Tibial artery (tissue), 4 donors: ENCODE results near the gene ASCC1.

Source experiments
- DNase-seq, 2 donors: peaks; one replicate each; pipeline ENCODE4 v3.0.0-alpha.2; 2019
- H3K27ac ChIP-seq, 2 donors: fragments of 200-600 bp; sonication (generic) in 1 of 2; 1 replicate in 1 of 2; 2 replicates in 1 of 2; pipeline ENCODE4 v1.5.1; 2018 to 2019; ENCODE audit warnings: mild to moderate bottlenecking in 1 of 2
- H3K27me3 ChIP-seq, 2 donors: fragments of 200-600 bp; sonication (generic) in 1 of 2; one replicate each; pipeline versions ENCODE4 v1.5.1 to v1.6.0; 2016 to 2019
- H3K36me3 ChIP-seq, 3 donors: fragments of 200-600 bp; sonication (generic) in 2 of 3; one replicate each; pipeline ENCODE4 v1.5.1; 2016 to 2019; ENCODE audit warnings: mild to moderate bottlenecking in 2 of 3
- H3K4me1 ChIP-seq, 4 donors: fragments of 200-600 bp; sonication (generic) in 2 of 4; 1 replicate in 3 of 4; 2 replicates in 1 of 4; pipeline ENCODE4 v1.5.1; 2016 to 2019
- H3K4me3 ChIP-seq, 2 donors: fragments of 200-600 bp; sonication (generic) in 1 of 2; 1 replicate in 1 of 2; 2 replicates in 1 of 2; pipeline ENCODE4 v1.5.1; 2018 to 2019; ENCODE audit warnings: mild to moderate bottlenecking in 2 of 2
- H3K9me3 ChIP-seq, 3 donors: fragments of 200-600 bp; sonication (generic) in 1 of 3; one replicate each; pipeline ENCODE4 v1.5.1; 2016 to 2019
- intact Hi-C: fragments of 100-400 bp; cut with DNase I; formaldehyde crosslinking; loops from one replicate; pipeline ENCODE4 v1.15.0; 2023; ENCODE audit warnings: low total_unique reads
- TF ChIP-seq, protein P1 (sequence below), 2 experiments: fragments of 200-600 bp in 1 of 2; fragments of 450-650 bp in 1 of 2; IDR thresholded peaks; one replicate each; pipeline ENCODE4 v1.5.1; 2017 to 2019; ENCODE audit warnings: antibody characterized with exemption in 2 of 2, mild to moderate bottlenecking in 1 of 2, moderate library complexity in 1 of 2

The ASCC1 gene

DNA sequence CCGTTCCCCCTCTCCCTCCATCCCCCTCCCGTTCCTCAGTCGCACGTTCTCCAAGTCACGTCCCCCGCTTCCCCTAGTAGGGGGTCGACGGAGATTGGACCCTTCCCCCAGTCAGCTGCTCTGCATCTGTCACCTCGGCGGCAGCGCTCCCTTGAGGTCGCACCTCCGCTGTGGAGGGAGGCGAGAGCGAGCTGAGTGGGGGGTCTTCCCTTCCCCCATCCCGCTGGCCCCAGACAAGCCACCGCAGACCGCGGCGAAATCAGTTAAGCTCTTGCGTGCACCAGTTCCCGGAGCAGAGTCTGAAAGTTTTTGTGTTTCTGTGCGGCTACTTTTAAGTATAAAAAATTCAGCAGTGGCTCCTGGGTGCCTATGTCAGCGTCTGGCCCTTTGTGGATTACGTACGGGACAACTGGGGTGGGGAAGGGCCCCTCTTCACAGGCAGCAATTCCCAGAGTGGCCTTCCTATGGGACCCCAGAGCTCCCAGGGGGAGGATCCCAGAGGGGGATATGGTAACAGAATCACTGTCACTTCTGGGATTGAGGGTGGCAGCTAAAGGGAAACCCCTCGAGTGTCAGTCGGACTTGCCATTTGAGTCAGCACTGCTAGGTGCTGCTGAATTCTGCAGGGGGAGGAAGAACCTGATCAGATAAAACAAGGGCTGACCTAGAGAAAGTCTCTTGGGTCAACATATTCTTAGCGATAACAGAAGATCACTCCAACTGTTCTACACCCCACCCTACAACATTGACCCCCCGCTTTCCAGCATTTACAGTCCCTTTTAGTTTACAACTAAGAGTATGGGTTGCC is 45.1 kb upstream of the ASCC1 start:
- Histone ChIP-seq H3K4me3 (peak overlapping the region; percentile 52 to 58), H3K27ac (peak overlapping the region; percentile 88 to 92), H3K4me1 (peaks cover 0 to 57% (median 42%) of the 10 kb centered on the region in 4 donors), H3K9me3 (no peaks in the 10 kb centered on the region), H3K27me3 (no peaks in the 10 kb centered on the region), H3K36me3 (no peaks in the 10 kb centered on the region)
- DNase-seq: no peak
- TF ChIP-seq, protein P1, sequence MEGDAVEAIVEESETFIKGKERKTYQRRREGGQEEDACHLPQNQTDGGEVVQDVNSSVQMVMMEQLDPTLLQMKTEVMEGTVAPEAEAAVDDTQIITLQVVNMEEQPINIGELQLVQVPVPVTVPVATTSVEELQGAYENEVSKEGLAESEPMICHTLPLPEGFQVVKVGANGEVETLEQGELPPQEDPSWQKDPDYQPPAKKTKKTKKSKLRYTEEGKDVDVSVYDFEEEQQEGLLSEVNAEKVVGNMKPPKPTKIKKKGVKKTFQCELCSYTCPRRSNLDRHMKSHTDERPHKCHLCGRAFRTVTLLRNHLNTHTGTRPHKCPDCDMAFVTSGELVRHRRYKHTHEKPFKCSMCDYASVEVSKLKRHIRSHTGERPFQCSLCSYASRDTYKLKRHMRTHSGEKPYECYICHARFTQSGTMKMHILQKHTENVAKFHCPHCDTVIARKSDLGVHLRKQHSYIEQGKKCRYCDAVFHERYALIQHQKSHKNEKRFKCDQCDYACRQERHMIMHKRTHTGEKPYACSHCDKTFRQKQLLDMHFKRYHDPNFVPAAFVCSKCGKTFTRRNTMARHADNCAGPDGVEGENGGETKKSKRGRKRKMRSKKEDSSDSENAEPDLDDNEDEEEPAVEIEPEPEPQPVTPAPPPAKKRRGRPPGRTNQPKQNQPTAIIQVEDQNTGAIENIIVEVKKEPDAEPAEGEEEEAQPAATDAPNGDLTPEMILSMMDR (IDR thresholded peaks at IDR 0.05): no peak
- intact Hi-C loops: no loop called here

DNA sequence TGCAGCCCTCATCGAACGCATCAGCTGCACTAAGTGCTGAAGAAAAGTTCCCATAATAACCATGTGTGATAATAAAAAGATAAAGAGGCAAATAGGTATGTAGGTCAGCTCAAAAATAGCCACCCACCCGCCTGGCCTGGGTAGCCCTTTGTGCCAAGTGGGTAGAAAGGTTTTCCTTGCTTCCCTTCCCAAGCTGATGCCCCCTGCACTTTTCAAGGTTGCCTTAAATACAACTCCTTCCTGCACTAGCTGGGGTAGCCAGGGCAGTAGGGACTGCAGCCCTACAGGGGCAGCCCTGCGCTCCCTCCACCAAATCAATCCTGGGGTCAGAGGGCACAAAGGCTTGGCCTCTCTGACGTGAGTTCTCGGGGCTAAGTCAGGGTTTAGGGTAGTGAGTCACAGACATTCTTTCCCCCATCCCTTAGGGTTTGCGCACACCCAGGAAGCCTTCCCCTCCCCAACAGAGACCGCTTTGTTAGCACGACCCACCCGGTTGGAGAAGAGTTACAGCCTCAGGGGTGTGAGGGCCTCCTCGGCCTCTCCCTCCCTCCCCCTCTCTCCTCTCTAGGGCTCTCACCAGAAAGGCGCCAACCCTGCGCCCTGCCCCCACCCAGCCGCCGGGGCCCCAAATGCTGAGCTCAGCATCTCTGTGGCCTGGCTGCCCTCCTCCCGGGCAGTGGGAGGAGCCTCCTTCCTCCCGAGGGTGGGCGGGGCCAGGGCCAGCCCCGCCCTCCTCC is 44.3 kb upstream of the ASCC1 start:
- intact Hi-C loops: no loop called here
- peak overlapping the region; percentile 52 to 58 for H3K4me3 ChIP-seq
- DNase-seq: peak; percentile 78 to 92
- no peaks in the 10 kb centered on the region for H3K27me3 ChIP-seq
- H3K9me3 ChIP-seq: no peaks in the 10 kb centered on the region
- H3K36me3 ChIP-seq: no peaks in the 10 kb centered on the region
- H3K4me1 ChIP-seq: peaks cover 5 to 65% (median 50%) of the 10 kb centered on the region in 4 donors
- TF ChIP-seq, protein P1 (IDR thresholded peaks at IDR 0.05): no peak
- peak overlapping the region; percentile 88 to 92 for H3K27ac ChIP-seq

DNA sequence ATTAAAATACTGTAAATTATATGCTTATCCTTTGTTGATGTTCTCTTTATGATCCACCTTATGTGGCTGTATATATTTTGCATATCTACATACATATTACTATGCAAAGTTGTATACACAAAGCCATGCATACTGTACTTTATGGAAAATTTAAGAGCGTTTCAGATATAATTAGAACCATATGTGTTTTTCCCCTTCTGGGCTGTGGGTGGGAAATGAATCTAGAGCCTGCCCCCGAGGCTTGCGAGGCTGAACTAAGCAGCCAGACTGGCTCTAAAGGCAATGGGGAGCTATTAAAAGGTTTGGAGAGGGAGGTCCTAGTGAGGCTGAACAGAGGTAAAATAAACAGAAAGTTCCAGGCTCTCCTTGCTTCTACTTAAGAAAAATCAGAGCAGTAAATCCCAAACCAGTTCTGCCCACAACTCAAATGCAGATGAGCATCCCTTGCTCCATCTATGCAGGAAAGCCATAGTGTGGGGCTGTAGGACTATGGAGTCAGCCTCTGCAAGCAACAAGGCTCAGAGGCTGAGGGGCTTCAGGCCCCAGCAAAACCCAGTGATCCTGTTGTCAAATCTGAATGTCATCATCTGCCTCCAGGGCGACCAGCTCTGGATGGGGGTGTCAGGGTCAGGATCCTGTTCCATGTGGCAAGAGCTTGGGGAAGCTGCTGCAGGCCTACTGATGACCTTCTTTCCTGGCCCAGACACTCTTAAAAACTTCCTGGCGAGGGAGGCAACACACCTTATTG is 43.6 kb upstream of the ASCC1 start:
- intact Hi-C loops: no loop called here
- Histone ChIP-seq H3K9me3 (no peaks in the 10 kb centered on the region), H3K27me3 (no peaks in the 10 kb centered on the region), H3K4me3 (no peak overlapping the region), H3K36me3 (no peaks in the 10 kb centered on the region), H3K27ac (peak overlapping the region; percentile 88 to 92), H3K4me1 (peaks cover 7 to 72% (median 57%) of the 10 kb centered on the region in 4 donors)
- DNase-seq: no peak
- TF ChIP-seq, protein P1 (IDR thresholded peaks at IDR 0.05): no peak

DNA sequence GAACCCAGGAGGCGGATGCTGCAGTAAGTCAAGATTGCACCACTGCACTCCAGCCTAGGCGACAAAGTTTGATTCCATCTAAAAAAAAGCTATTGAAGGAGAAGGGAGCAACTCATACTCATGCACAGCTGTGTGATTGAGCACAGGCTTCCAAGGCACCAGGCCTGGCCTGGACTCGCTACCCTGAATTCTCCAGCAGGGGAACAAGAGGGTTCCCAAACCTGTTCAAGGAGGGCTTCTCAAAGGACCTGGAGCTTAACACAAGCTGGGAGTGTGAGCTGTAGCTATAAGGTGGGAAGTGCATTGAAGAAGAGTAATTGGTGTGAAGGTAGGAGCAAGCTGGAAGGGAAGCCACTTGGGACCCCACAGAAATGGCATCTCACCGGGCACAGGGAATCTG is 42.5 kb upstream of the ASCC1 start:
- Histone ChIP-seq H3K36me3 (no peaks in the 10 kb centered on the region), H3K27me3 (no peaks in the 10 kb centered on the region), H3K27ac (peak overlapping the region; percentile 88 to 92), H3K4me1 (peaks cover 8 to 83% (median 67%) of the 10 kb centered on the region in 4 donors), H3K4me3 (no peak overlapping the region), H3K9me3 (no peaks in the 10 kb centered on the region)
- intact Hi-C loops: no loop called here
- DNase-seq: no peak
- TF ChIP-seq, protein P1 (IDR thresholded peaks at IDR 0.05): no peak

DNA sequence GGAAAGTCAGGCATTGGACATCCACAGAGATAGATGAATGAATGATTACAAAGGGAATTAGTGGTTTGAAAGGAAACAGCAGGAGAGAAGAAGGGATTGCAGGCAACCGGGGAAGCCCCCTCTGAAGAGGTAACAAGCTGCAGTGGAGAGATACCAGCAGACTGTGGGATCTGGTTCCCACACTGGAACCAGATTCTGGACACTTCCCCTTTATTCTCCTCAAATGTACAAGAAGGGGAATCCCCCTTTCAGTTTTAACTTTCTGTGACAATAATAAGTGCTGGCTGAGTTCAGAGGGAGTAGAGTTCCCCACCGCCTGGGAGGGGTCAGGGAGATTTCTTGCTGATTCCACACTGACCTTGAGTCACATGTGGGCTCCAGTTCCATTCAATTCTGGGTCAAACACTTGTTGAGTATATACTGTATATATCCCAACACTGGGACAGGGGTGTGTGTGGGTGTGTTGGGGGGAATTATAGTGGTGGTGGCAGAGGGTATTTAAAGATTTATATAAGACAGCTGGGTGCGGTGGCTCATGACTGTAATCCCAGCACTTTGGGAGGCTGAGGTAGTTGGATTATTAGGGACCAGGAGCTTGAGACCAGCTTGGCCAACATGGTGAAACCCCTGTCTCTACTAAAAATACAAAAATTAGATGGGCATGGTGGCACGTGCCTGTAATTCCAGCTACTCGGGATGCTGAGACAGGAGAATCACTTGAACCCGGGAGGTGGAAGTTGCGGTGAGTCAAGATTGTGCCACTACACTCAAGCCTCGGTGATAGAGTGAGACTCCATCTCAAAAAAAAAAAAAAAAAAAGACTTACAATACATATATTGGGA is 41.2 kb upstream of the ASCC1 start:
- Histone ChIP-seq H3K36me3 (no peaks in the 10 kb centered on the region), H3K9me3 (no peaks in the 10 kb centered on the region), H3K27me3 (no peaks in the 10 kb centered on the region), H3K4me3 (no peak overlapping the region), H3K27ac (peak overlapping the region; percentile 88 to 91), H3K4me1 (peaks cover 12 to 96% (median 78%) of the 10 kb centered on the region in 4 donors)
- intact Hi-C loops: no loop called here
- TF ChIP-seq, protein P1 (IDR thresholded peaks at IDR 0.05): no peak
- DNase-seq: peak in 1 of 2 donors; percentile 78
